Measurements from ENCODE around the gene CALML3. TPM values are rescaled to one million over a fixed set of nuclear protein-coding genes. Genes with fewer than 3 reads are reported as not detected.

CALML3 gene
- total and polyA plus RNA-seq, 2 of the 13 experiments (the other 11 are each of a cell fraction or from before 2014, with no cell fraction given) = not detected

GRCh38 chr10:5529702-5530411, 5.1 kb downstream of the CALML3 start (continued):
- TF ChIP-seq ZNF318 (CRISPR knock-in tag; IDR thresholded peaks at IDR 0.05) = no peak
- no peak for TF ChIP-seq ZNF382 (CRISPR knock-in tag; IDR thresholded peaks at IDR 0.05; ENCODE audit: borderline replicate concordance)
- no peak for TF ChIP-seq STAG1 (CRISPR knock-in tag; IDR thresholded peaks at IDR 0.05)
- no peak for TF ChIP-seq YEATS2 (CRISPR knock-in tag; IDR thresholded peaks at IDR 0.05; ENCODE audit: borderline replicate concordance)
- no peak for TF ChIP-seq ZNF614 (CRISPR knock-in tag; IDR thresholded peaks at IDR 0.05; ENCODE audit: borderline replicate concordance)
- TF ChIP-seq ELF1 (CRISPR knock-in tag; IDR thresholded peaks at IDR 0.05) = no peak

Measured in HepG2 (cell line).